ENCODE measurements around the gene MMP24OS.

- no peak for TF ChIP-seq CTCF (IDR thresholded peaks at IDR 0.05)
- TF ChIP-seq EZH2 (IDR thresholded peaks at IDR 0.05), result no peak
- no peak for TF ChIP-seq EZH2phosphoT487 (IDR thresholded peaks at IDR 0.05)
Observed at GRCh38 chr20:35279040-35279439, 1.1 kb upstream of the MMP24OS start.

Data from neural progenitor cell (in vitro differentiated cells).